ENCODE results near the gene BHLHE23. TPM values are rescaled to one million over a fixed set of nuclear protein-coding genes. Genes with fewer than 3 reads are reported as not detected.

The BHLHE23 gene
- total RNA-seq, 1 donor from 2014 or later: not detected

DNA sequence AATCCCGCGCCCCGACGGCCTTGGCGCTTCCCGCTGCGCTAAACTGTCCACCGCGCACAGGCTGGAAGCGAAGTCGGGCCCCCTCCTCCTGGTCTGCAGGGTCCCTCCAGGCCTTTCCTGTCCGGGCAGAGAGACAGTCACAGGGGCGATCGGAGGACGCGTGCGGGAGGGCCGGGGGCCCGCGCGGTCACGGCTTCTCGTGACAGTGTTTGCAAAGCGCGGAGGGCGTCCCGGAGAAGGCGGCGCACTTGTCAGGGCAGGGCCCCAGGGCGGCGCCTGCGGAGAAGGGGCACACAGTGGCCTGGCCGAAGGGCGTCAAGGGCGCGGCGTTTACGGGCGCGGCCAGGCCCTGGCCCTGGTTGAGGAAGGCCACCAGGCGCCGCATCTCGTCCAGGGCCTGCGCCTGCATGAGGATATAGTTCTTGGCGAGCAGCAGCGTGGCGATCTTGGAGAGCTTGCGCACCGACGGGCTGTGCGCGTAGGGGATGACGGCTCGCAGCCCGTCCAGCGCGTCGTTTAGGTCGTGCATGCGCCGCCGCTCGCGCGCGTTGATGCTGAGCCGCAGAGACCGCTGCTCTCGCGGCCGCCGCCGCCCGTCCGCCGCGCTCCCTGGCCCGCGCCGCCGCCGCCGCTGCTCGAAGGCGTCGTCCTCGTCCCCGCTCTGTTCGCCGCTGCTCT, 763 bp downstream of the BHLHE23 start:
- Histone ChIP-seq H3K9me3 (no peaks in the 10 kb centered on the region), H3K4me1 (peaks cover 35% of the 10 kb centered on the region), H3K4me3 (peak overlapping the region in 1 of 2 donors; percentile 27), H3K27me3 (peaks cover 27% of the 10 kb centered on the region), H3K27ac (no peak overlapping the region), H3K36me3 (no peaks in the 10 kb centered on the region)
- intact Hi-C loops (cut with DNase I): loop anchor here (5.0 kb wide), 1 partner anchor 104 kb away; no protein-coding TSS in a partner anchor
- DNase-seq (ENCODE audit: extremely low spot score in 2 of 2): no peak
- TF ChIP-seq POLR2AphosphoS5 (IDR thresholded peaks at IDR 0.05; ENCODE audit: insufficient read depth in 1 of 2, low read depth in 1 of 2): no peak
- no peak for TF ChIP-seq CTCF (IDR thresholded peaks at IDR 0.05)
- no peak for TF ChIP-seq POLR2A (IDR thresholded peaks at IDR 0.05)

GRCh38 chr20:63005365-63005861, 1.4 kb downstream of the BHLHE23 start:
- H3K27me3 ChIP-seq: peaks cover 27% of the 10 kb centered on the region
- H3K4me1 ChIP-seq: peaks cover 35% of the 10 kb centered on the region
- no peaks in the 10 kb centered on the region for H3K9me3 ChIP-seq
- DNase-seq (ENCODE audit: extremely low spot score in 2 of 2): no peak
- no peak overlapping the region for H3K27ac ChIP-seq
- no peak overlapping the region for H3K4me3 ChIP-seq
- no peak for TF ChIP-seq POLR2AphosphoS5 (IDR thresholded peaks at IDR 0.05; ENCODE audit: insufficient read depth in 1 of 2, low read depth in 1 of 2)
- TF ChIP-seq POLR2A (IDR thresholded peaks at IDR 0.05): no peak
- no peak for TF ChIP-seq CTCF (IDR thresholded peaks at IDR 0.05)
- intact Hi-C loops (cut with DNase I): loop anchor here (5.0 kb wide), 1 partner anchor 103 kb away; no protein-coding TSS in a partner anchor
- no peaks in the 10 kb centered on the region for H3K36me3 ChIP-seq

- H3K4me1 ChIP-seq: peaks cover 35% of the 10 kb centered on the region
Measured at GRCh38 chr20:63004607-63005364, 2.0 kb downstream of the BHLHE23 start.

GRCh38 chr20:63003546-63003945, 3.2 kb downstream of the BHLHE23 start:
- TF ChIP-seq POLR2AphosphoS5 (IDR thresholded peaks at IDR 0.05; ENCODE audit: insufficient read depth in 1 of 2, low read depth in 1 of 2): no peak
- TF ChIP-seq CTCF (IDR thresholded peaks at IDR 0.05): no peak
- intact Hi-C loops (cut with DNase I): no loop called here

More at GRCh38 chr20:63004607-63005364, 2.0 kb downstream of the BHLHE23 start:
- Histone ChIP-seq H3K9me3 (no peaks in the 10 kb centered on the region), H3K27me3 (peaks cover 27% of the 10 kb centered on the region), H3K4me3 (no peak overlapping the region), H3K36me3 (no peaks in the 10 kb centered on the region), H3K27ac (no peak overlapping the region)
- no peak for TF ChIP-seq POLR2AphosphoS5 (IDR thresholded peaks at IDR 0.05; ENCODE audit: insufficient read depth in 1 of 2, low read depth in 1 of 2)
- no peak for TF ChIP-seq POLR2A (IDR thresholded peaks at IDR 0.05)
- no peak for TF ChIP-seq CTCF (IDR thresholded peaks at IDR 0.05)
- no peak for DNase-seq (ENCODE audit: extremely low spot score in 2 of 2)
- intact Hi-C loops (cut with DNase I): loop anchor here (5.0 kb wide), 1 partner anchor 102 kb away; no protein-coding TSS in a partner anchor

More at GRCh38 chr20:63003546-63003945, 3.2 kb downstream of the BHLHE23 start:
- Histone ChIP-seq H3K27ac (no peak overlapping the region), H3K4me1 (peaks cover 22% of the 10 kb centered on the region), H3K36me3 (no peaks in the 10 kb centered on the region), H3K4me3 (no peak overlapping the region), H3K9me3 (no peaks in the 10 kb centered on the region), H3K27me3 (peaks cover 17% of the 10 kb centered on the region)
- no peak for DNase-seq (ENCODE audit: extremely low spot score in 2 of 2)

Data from vagina (tissue), 2 donors.